Calu3 (cell line): ENCODE results near the gene RNF208. TPM values are rescaled to one million over a fixed set of nuclear protein-coding genes. Genes with fewer than 3 reads are reported as not detected.

ENCODE experiments used
- BruUV-seq: library from RNA; stranded (reverse); fragments of 400-500 nt; replicated peaks from 2 replicates; lab custom pipeline; 2021; lab: Mats Ljungman, UMichigan
- CTCF ChIA-PET: fragments of 300-600 bp; sonication (Branson Sonifier 250); formaldehyde crosslinking; loops from one replicate; lab custom pipeline; 2022; ENCODE audit warnings: antibody characterized with exemption; lab: Charles Lee
- DNase-seq: peaks from one replicate; pipeline ENCODE4 v3.0.0; 2022
- H3K27ac Mint-ChIP-seq: one replicate; pipeline ENCODE4 v1.8.0; 2022; ENCODE audit warnings: mixed read lengths; ENCODE audit not compliant: unreplicated experiment
- H3K27me3 Mint-ChIP-seq: one replicate; pipeline ENCODE4 v1.8.0; 2022; ENCODE audit warnings: mixed read lengths; ENCODE audit not compliant: unreplicated experiment
- H3K36me3 Mint-ChIP-seq: one replicate; pipeline ENCODE4 v1.8.0; 2022; ENCODE audit warnings: mild to moderate bottlenecking, moderate library complexity, mixed read lengths; ENCODE audit not compliant: insufficient read depth, unreplicated experiment
- H3K4me1 Mint-ChIP-seq: one replicate; pipeline ENCODE4 v1.8.0; 2022; ENCODE audit warnings: mild to moderate bottlenecking, low read depth, mixed read lengths; ENCODE audit not compliant: unreplicated experiment
- H3K4me3 Mint-ChIP-seq: one replicate; pipeline ENCODE4 v1.8.0; 2022; ENCODE audit warnings: mild to moderate bottlenecking, low read depth, moderate library complexity, mixed read lengths; ENCODE audit not compliant: unreplicated experiment
- H3K9me3 Mint-ChIP-seq: one replicate; pipeline ENCODE4 v1.8.0; 2022; ENCODE audit warnings: low read depth, mixed read lengths; ENCODE audit not compliant: unreplicated experiment
- CTCF ChIP-seq: fragments of 200-600 bp; IDR thresholded peaks from one replicate; pipeline ENCODE4 v1.8.0; 2022; ENCODE audit warnings: antibody characterized with exemption; ENCODE audit not compliant: unreplicated experiment
- intact Hi-C: fragments of 100-400 bp; cut with micrococcal nuclease; formaldehyde crosslinking; loops from one replicate; pipeline ENCODE4 v1.10.0; 2022; ENCODE audit not compliant: unreplicated experiment
- total RNA-seq: library from RNA; stranded (reverse); gene quantifications from 2 replicates; pipeline ENCODE4 v1.2.3, GENCODE V29; 2022

RNF208 gene
- total RNA-seq, 1 experiment from 2014 or later = 10.1 TPM

- BruUV-seq = TSS peak; percentile 88
- Mint-ChIP-seq H3K36me3 (peaks cover 49% of the 10 kb centered on the region), H3K27ac (peak within 1 kb of the TSS; percentile 84), H3K27me3 (no peaks in the 10 kb centered on the region), H3K4me1 (peaks cover 17% of the 10 kb centered on the region), H3K4me3 (peak within 1 kb of the TSS; percentile 92), H3K9me3 (no peaks in the 10 kb centered on the region)
- intact Hi-C loops = no loop called here
- CTCF ChIA-PET = interaction anchor here (1.1 to 1.5 kb wide), 3 partner anchors 16 to 32 kb away, joined by 3 to 4 read pairs (median 3); partner anchors contain the start of gene RNF224
- peak; percentile 87 for DNase-seq
- no peak for TF ChIP-seq CTCF
These were observed 16.6 kb downstream of the RNF208 start, which contains the start of the genes NDOR1 and TMEM203 for GRCh38 chr9:137205126-137206069. NDOR1 (plus strand) TSS chr9:137205700; CDS start chr9:137205778, 78 bp downstream. TMEM203 (minus strand) TSS chr9:137205648; CDS start chr9:137205414, 234 bp downstream.

- intact Hi-C loops = no loop called here
- Mint-ChIP-seq H3K9me3 (no peaks in the 10 kb centered on the region), H3K36me3 (peaks cover 53% of the 10 kb centered on the region), H3K27me3 (no peaks in the 10 kb centered on the region), H3K4me1 (peaks cover 17% of the 10 kb centered on the region), H3K4me3 (peak overlapping the region; percentile 92), H3K27ac (peak overlapping the region; percentile 84)
- DNase-seq = no peak
- CTCF ChIA-PET = interaction anchor here (1.1 to 1.5 kb wide), 3 partner anchors 16 to 32 kb away, joined by 3 to 4 read pairs (median 3); partner anchors contain the start of gene RNF224
- no TSS peak for BruUV-seq
- no peak for TF ChIP-seq CTCF
These were observed 17.3 kb downstream of the RNF208 start for GRCh38 chr9:137204731-137205125.

- no peak for DNase-seq
- Mint-ChIP-seq H3K4me1 (peaks cover 24% of the 10 kb centered on the region), H3K9me3 (no peaks in the 10 kb centered on the region), H3K27ac (no peak overlapping the region), H3K27me3 (no peaks in the 10 kb centered on the region), H3K36me3 (peaks cover 70% of the 10 kb centered on the region), H3K4me3 (no peak overlapping the region)
- intact Hi-C loops = no loop called here
- CTCF ChIA-PET = no interaction called here
- no TSS peak for BruUV-seq
- TF ChIP-seq CTCF = no peak
These were observed 19.1 kb downstream of the RNF208 start for GRCh38 chr9:137202966-137203365.

- CTCF ChIA-PET = interaction anchor here (0.6 to 1.0 kb wide), 2 partner anchors 21 to 104 kb away, joined by 3 to 4 read pairs; no protein-coding TSS in a partner anchor
- Mint-ChIP-seq H3K36me3 (peaks cover 60% of the 10 kb centered on the region), H3K4me1 (peaks cover 19% of the 10 kb centered on the region), H3K4me3 (peak overlapping the region; percentile 75), H3K27me3 (no peaks in the 10 kb centered on the region), H3K27ac (peak overlapping the region; percentile 33), H3K9me3 (no peaks in the 10 kb centered on the region)
- intact Hi-C loops = no loop called here
- BruUV-seq = no TSS peak
- TF ChIP-seq CTCF = no peak
- no peak for DNase-seq
These were observed 20.7 kb downstream of the RNF208 start for GRCh38 chr9:137201205-137201868.
